ENCODE data around the gene GCGR.

- TF ChIP-seq POLR2A (IDR thresholded peaks at IDR 0.05; ENCODE audit: low read length) (no peak), CEBPB (IDR thresholded peaks at IDR 0.05) (no peak), CTCF (IDR thresholded peaks at IDR 0.05) (no peak), HDAC2 (IDR thresholded peaks at IDR 0.05) (no peak), RAD21 (conservative IDR thresholded peaks at IDR 0.05 in 1 of 2, IDR thresholded peaks at IDR 0.05 in 1 of 2) (no peak), PHF8 (IDR thresholded peaks at IDR 0.05; ENCODE audit: borderline replicate concordance, low read depth) (no peak), FOSL2 (IDR thresholded peaks at IDR 0.05) (no peak), FOSL2 (CRISPR knock-in tag; IDR thresholded peaks at IDR 0.05) (no peak)
Measured at GRCh38 chr17:81852237-81852636, 48.3 kb downstream of the GCGR start.
